Upper lobe of left lung (tissue), 6 donors: ENCODE measurements around the gene SUMF1. TPM values are rescaled to one million over a fixed set of nuclear protein-coding genes. Genes with fewer than 3 reads are reported as not detected.

Experiments used
- ATAC-seq, 2 donors: fragments of 200-7000 bp; cut with Tn5 transposase; one replicate each; pipeline ENCODE4 v1.9.1; 2022; ENCODE audit warnings: mild to moderate bottlenecking in 2 of 2, moderate library complexity in 2 of 2; ENCODE audit not compliant: low FRiP score in 2 of 2
- DNase-seq, 2 donors: peaks; one replicate each; pipeline ENCODE4 v3.0.0-alpha.2; 2019 to 2020
- H3K27ac ChIP-seq, 4 donors: fragments of 200-600 bp; sonication (generic); one replicate each; pipeline ENCODE4 v1.5.1; 2016 to 2019
- H3K27me3 ChIP-seq, 4 donors: fragments of 200-600 bp; sonication (generic); one replicate each; pipeline ENCODE4 v1.5.1; 2017 to 2019
- H3K36me3 ChIP-seq, 4 donors: fragments of 200-600 bp; sonication (generic); one replicate each; pipeline ENCODE4 v1.5.1; 2016 to 2019
- H3K4me1 ChIP-seq, 4 donors: fragments of 200-600 bp; sonication (generic); one replicate each; pipeline ENCODE4 v1.5.1; 2018 to 2019
- H3K4me3 ChIP-seq, 4 donors: fragments of 200-600 bp; sonication (generic); one replicate each; pipeline ENCODE4 v1.5.1; 2017 to 2019; ENCODE audit warnings: mild to moderate bottlenecking in 2 of 4, moderate library complexity in 1 of 4
- H3K9me3 ChIP-seq, 4 donors: fragments of 200-600 bp; sonication (generic); one replicate each; pipeline ENCODE4 v1.5.1; 2018 to 2019
- EP300 ChIP-seq, 4 donors: sonication (generic); formaldehyde crosslinking; IDR thresholded peaks; one replicate each; pipeline ENCODE4 v1.5.1; 2017; ENCODE audit warnings: antibody characterized with exemption in 4 of 4, control low read depth in 2 of 4
- POLR2A ChIP-seq, 4 donors: fragments of 450-650 bp; IDR thresholded peaks; one replicate each; pipeline ENCODE4 v1.5.1; 2016 to 2017; ENCODE audit warnings: antibody characterized with exemption in 4 of 4, mild to moderate bottlenecking in 2 of 4
- POLR2AphosphoS5 ChIP-seq, 2 donors: sonication (generic); formaldehyde crosslinking; IDR thresholded peaks; one replicate each; pipeline ENCODE4 v1.5.1; 2017; ENCODE audit warnings: antibody characterized with exemption in 2 of 2
- WGBS, 2 donors: methylation state at CpG; one replicate each; pipeline ENCODE4 v1.1.5; 2017 to 2018; 5-methylcytosine and 5-hydroxymethylcytosine counted together
- total RNA-seq, 6 donors: library from RNA; depleted of rRNA in 4 of 6; stranded (reverse); fragments of >200 nt in 4 of 6; gene quantifications; one replicate each; pipeline versions ENCODE4 v1.1.0 to v1.2.1, GENCODE V29; 2016 to 2021
- TF ChIP-seq, protein P1 (sequence below), 6 experiments: fragments of 450-650 bp in 4 of 6; fragments of 200-600 bp in 2 of 6; sonication (generic) in 2 of 6; IDR thresholded peaks; one replicate each; pipeline ENCODE4 v1.5.1; 2016 to 2019; ENCODE audit warnings: antibody characterized with exemption in 6 of 6
- donor health status: DM: no; HTN: no; CAD: no; lungs with moderate emphysema.
- donor health status: DM: no; HTN: yes; CAD: no; lungs with severe emphysema.

Gene SUMF1
- total RNA-seq, 6 donors from 2014 or later, result 34.5 to 63.0 (median 54.0) TPM

DNA sequence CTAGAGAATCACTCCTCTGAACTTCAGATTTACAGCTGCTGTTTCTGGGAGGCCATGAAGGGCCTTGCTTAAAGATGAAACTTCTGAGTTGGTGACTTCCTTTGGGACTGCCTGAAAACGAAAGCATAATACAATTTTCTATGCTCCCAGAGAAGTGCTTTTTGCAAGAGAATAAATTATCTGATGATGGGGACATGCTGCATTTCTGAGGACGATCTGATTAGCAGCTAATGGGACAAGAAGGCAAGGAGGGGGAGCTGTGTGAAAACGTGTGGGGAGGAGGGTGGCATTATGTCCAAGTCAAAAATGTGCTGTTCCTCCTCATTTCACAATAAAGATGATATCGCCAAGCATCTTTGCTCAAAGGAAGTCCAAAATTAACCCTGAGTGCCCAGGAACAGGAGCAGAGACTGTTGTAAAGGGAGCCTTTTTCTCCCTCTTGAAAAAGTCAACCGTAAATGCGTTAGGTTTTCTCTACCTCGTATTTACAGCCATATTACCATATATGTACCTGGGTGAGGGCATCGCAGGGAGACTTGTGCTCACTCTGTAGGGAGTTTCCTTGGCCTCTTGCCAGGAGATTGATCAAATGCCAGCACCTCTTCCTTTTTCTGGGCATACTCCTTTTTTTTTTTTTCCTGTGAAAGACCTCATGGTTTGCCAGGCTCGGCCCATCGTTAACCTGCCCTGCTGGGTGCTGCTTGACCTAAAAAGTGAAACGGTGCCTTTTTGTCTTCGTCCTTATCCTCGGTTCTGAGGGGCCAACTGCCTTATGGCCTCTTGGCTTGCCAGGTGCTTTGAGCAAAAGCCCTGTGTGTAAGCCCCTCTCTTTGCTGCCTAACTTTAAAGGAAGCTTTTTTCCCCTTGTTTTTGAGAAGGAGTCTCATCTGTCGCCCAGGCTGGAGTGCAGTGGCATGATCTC is 37.5 kb upstream of the SUMF1 start:
- ATAC-seq (peak in 1 of 2 donors; percentile 14), DNase-seq (no peak)
- H3K4me3 ChIP-seq, result peak overlapping the region in 2 of 4 donors; percentile 24 to 31
- 25 to 33% methylated on average over 13 to 14 of the region's 14 CpGs for WGBS, 2 donors
- H3K36me3 ChIP-seq, result no peaks in the 10 kb centered on the region
- H3K27me3 ChIP-seq, result no peaks in the 10 kb centered on the region
- peaks cover 14 to 24% (median 19%) of the 10 kb centered on the region in 4 donors for H3K4me1 ChIP-seq
- TF ChIP-seq, protein P1, sequence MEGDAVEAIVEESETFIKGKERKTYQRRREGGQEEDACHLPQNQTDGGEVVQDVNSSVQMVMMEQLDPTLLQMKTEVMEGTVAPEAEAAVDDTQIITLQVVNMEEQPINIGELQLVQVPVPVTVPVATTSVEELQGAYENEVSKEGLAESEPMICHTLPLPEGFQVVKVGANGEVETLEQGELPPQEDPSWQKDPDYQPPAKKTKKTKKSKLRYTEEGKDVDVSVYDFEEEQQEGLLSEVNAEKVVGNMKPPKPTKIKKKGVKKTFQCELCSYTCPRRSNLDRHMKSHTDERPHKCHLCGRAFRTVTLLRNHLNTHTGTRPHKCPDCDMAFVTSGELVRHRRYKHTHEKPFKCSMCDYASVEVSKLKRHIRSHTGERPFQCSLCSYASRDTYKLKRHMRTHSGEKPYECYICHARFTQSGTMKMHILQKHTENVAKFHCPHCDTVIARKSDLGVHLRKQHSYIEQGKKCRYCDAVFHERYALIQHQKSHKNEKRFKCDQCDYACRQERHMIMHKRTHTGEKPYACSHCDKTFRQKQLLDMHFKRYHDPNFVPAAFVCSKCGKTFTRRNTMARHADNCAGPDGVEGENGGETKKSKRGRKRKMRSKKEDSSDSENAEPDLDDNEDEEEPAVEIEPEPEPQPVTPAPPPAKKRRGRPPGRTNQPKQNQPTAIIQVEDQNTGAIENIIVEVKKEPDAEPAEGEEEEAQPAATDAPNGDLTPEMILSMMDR (IDR thresholded peaks at IDR 0.05), result no peak
- no peak for TF ChIP-seq POLR2A (IDR thresholded peaks at IDR 0.05)
- TF ChIP-seq EP300 (IDR thresholded peaks at IDR 0.05), result no peak
- no peak for TF ChIP-seq POLR2AphosphoS5 (IDR thresholded peaks at IDR 0.05)
- H3K27ac ChIP-seq, result peak overlapping the region; percentile 44 to 76 (median 68)
- H3K9me3 ChIP-seq, result no peaks in the 10 kb centered on the region

DNA sequence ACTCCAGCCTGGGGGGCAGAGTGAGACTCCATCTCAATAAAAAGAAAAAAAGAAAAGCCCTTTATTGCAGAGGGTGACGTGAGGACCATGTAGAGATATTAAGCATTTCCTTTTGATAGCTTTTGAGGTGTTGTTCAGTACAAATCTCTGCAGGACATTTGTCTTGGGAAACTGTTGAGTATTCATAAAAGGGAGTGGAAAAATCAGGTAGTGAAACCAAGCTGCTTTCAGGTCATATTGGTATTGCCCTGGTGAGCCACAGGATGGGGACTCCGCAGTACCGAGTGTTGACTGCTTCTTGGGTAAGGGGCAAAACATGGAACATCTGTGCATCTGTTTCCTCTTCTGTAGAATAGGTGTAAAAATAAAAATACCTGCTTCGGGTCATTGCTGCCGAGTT is 36.0 kb upstream of the SUMF1 start:
- no peak for DNase-seq
- H3K27me3 ChIP-seq, result no peaks in the 10 kb centered on the region
- H3K4me3 ChIP-seq, result no peak overlapping the region
- TF ChIP-seq EP300 (IDR thresholded peaks at IDR 0.05) (no peak), POLR2A (IDR thresholded peaks at IDR 0.05) (no peak), POLR2AphosphoS5 (IDR thresholded peaks at IDR 0.05) (no peak)
- TF ChIP-seq, protein P1 (IDR thresholded peaks at IDR 0.05), result no peak
- 69 to 79% methylated on average over 5 of the region's 5 CpGs for WGBS, 2 donors
- no peaks in the 10 kb centered on the region for H3K36me3 ChIP-seq
- H3K27ac ChIP-seq, result peak overlapping the region in 1 of 4 donors; percentile 67
- H3K4me1 ChIP-seq, result peaks cover 14 to 24% (median 18%) of the 10 kb centered on the region in 4 donors
- H3K9me3 ChIP-seq, result no peaks in the 10 kb centered on the region
- ATAC-seq, result no peak

DNA sequence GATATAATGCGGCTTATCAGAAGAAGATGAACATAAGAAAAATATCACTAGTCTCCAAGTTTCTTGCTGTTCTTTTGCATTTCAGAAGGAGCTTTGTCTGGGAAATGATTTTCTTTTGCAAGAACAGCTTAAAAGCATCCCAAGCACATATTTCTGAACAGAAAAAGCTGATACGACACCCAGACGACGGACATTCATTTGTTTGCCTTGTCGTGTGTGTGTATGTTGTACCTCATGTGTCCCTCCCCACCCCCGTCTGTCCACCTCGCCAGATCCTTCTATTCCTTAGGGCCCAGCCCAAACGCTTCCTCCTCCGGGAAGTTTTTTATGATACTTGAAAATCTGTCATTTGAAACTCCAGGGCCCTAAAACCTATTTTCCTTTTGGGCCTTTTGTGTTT is 34.9 kb upstream of the SUMF1 start:
- TF ChIP-seq, protein P1 (IDR thresholded peaks at IDR 0.05), result no peak
- no peak for TF ChIP-seq POLR2A (IDR thresholded peaks at IDR 0.05)
- TF ChIP-seq EP300 (IDR thresholded peaks at IDR 0.05), result no peak
- TF ChIP-seq POLR2AphosphoS5 (IDR thresholded peaks at IDR 0.05), result no peak
- H3K27ac ChIP-seq, result peak overlapping the region in 2 of 4 donors; percentile 19 to 64
- H3K4me3 ChIP-seq, result no peak overlapping the region
- peaks cover 11 to 24% (median 14%) of the 10 kb centered on the region in 4 donors for H3K4me1 ChIP-seq
- 78 to 79% methylated on average over 9 of the region's 9 CpGs for WGBS, 2 donors
- no peaks in the 10 kb centered on the region for H3K36me3 ChIP-seq
- no peaks in the 10 kb centered on the region for H3K9me3 ChIP-seq
- DNase-seq (no peak), ATAC-seq (no peak)
- H3K27me3 ChIP-seq, result no peaks in the 10 kb centered on the region

DNA sequence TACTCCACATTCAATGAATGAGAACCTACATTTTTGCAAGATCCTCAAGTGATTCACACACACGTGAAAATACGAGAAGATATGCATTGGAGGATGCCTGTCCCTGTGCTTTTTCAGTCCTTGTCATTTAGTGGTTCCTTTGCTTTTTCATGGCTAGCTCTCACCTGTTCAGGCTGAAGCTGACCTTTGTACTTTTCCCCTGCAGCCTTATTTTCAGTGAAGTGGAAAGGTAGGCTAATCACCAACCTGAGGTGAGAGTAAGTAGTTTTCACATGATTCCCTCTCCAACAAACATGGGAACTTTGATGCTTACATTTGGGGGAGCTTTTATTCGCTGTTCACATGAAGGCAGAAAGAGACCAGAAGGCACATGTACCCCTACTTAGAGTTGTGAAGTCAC is 34.4 kb upstream of the SUMF1 start:
- peak overlapping the region in 2 of 4 donors; percentile 5 to 12 for H3K27ac ChIP-seq
- no peak overlapping the region for H3K4me3 ChIP-seq
- no peaks in the 10 kb centered on the region for H3K27me3 ChIP-seq
- DNase-seq, result no peak
- TF ChIP-seq POLR2AphosphoS5 (IDR thresholded peaks at IDR 0.05) (no peak), POLR2A (IDR thresholded peaks at IDR 0.05) (no peak), EP300 (IDR thresholded peaks at IDR 0.05) (no peak)
- TF ChIP-seq, protein P1 (IDR thresholded peaks at IDR 0.05), result no peak
- WGBS, 2 donors, result 83 to 95% methylated on average over 3 of the region's 3 CpGs
- no peaks in the 10 kb centered on the region for H3K36me3 ChIP-seq
- H3K4me1 ChIP-seq, result peaks cover 11 to 24% (median 16%) of the 10 kb centered on the region in 4 donors
- ATAC-seq, result no peak
- no peaks in the 10 kb centered on the region for H3K9me3 ChIP-seq
